ENCODE results near the gene RNF223. TPM values are rescaled to one million over a fixed set of nuclear protein-coding genes. Genes with fewer than 3 reads are reported as not detected.

The RNF223 gene
- total RNA-seq, 1 donor, result not detected

- peak; percentile 100 for DNase-seq (ENCODE audit: insufficient read length, low spot score, missing footprints)
- H3K9me3 ChIP-seq (ENCODE audit: low read depth, low read length), result no peaks in the 10 kb centered on the region
- H2AFZ ChIP-seq (ENCODE audit: low read length), result peak within 1 kb of the TSS; percentile 72
- H4K20me1 ChIP-seq (ENCODE audit: insufficient read depth, low read length), result no peaks in the 10 kb centered on the region
- H3K27ac ChIP-seq (ENCODE audit: low read depth, low read length), result no peak within 1 kb of the TSS
- no peaks in the 10 kb centered on the region for H3K36me3 ChIP-seq (ENCODE audit: insufficient read depth, low read length)
- H3K4me2 ChIP-seq (ENCODE audit: insufficient read depth, low read length), result peak within 1 kb of the TSS; percentile 82
- H3K27me3 ChIP-seq (ENCODE audit: insufficient read depth, low read length), result peaks cover 8% of the 10 kb centered on the region
- H3K4me3 ChIP-seq (ENCODE audit: insufficient read depth, low read length), result peak within 1 kb of the TSS; percentile 83
- peaks cover 12% of the 10 kb centered on the region for H3K79me2 ChIP-seq (ENCODE audit: insufficient read depth, low read length)
- TF ChIP-seq CTCF (IDR thresholded peaks at IDR 0.05; ENCODE audit: extremely low read depth, low read depth, low read length), result no peak
- no peaks in the 10 kb centered on the region for H3K4me1 ChIP-seq (ENCODE audit: insufficient read depth, low read length)
Measured at GRCh38 chr1:1115786-1116700, 41.9 kb upstream of the RNF223 start, which contains the start of gene C1orf159. TSS of gene C1orf159 (minus strand) at chr1:1116089. CDS start at chr1:1091543, 24,546 bp downstream.

DNA sequence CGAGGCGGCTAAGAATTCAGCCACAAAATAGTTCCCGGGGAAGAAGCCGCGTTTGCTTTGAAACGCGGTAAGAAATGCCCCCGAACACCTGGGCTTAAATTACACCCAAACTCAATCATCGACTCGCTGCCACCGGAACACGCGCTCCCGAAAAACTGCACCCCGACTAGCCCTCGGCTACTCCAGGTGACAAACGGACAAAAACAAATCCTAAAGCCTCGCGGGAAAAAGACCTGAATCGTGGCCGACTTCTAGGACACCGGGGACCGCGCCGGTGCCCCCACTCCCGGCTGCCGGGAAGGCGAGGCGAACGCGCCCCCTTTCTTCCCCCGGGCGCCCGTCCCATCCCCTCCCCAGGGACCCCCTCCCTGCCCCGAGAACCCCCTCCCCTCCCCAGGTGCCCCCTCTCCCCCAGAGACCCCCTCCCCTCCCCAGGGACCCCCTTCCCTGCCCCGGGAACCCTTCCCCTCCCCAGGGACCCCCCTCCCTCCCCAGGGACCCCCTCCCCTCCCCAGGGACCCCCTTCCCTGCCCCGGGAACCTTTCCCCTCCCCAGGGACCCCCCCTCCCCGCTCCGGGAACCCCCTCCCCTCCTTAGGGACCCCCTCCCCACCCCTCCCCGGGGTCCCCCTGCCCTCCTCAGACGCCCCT is 41.2 kb upstream of the RNF223 start:
- H3K27ac ChIP-seq (ENCODE audit: low read depth, low read length), result no peak overlapping the region
- H3K9me3 ChIP-seq (ENCODE audit: low read depth, low read length), result no peaks in the 10 kb centered on the region
- no peak for TF ChIP-seq CTCF (IDR thresholded peaks at IDR 0.05; ENCODE audit: extremely low read depth, low read depth, low read length)
- no peaks in the 10 kb centered on the region for H3K4me1 ChIP-seq (ENCODE audit: insufficient read depth, low read length)
- peak overlapping the region; percentile 82 for H3K4me2 ChIP-seq (ENCODE audit: insufficient read depth, low read length)
- peak overlapping the region; percentile 83 for H3K4me3 ChIP-seq (ENCODE audit: insufficient read depth, low read length)
- peak overlapping the region; percentile 72 for H2AFZ ChIP-seq (ENCODE audit: low read length)
- H3K36me3 ChIP-seq (ENCODE audit: insufficient read depth, low read length), result no peaks in the 10 kb centered on the region
- peak; percentile 88 for DNase-seq (ENCODE audit: insufficient read length, low spot score, missing footprints)
- H4K20me1 ChIP-seq (ENCODE audit: insufficient read depth, low read length), result no peaks in the 10 kb centered on the region
- peaks cover 15% of the 10 kb centered on the region for H3K79me2 ChIP-seq (ENCODE audit: insufficient read depth, low read length)
- peaks cover 8% of the 10 kb centered on the region for H3K27me3 ChIP-seq (ENCODE audit: insufficient read depth, low read length)

GRCh38 chr1:1114431-1114830 is 40.3 kb upstream of the RNF223 start:
- Histone ChIP-seq H3K27ac (ENCODE audit: low read depth, low read length) (no peak overlapping the region), H3K79me2 (ENCODE audit: insufficient read depth, low read length) (peaks cover 15% of the 10 kb centered on the region), H3K4me1 (ENCODE audit: insufficient read depth, low read length) (no peaks in the 10 kb centered on the region), H3K4me2 (ENCODE audit: insufficient read depth, low read length) (no peak overlapping the region), H4K20me1 (ENCODE audit: insufficient read depth, low read length) (no peaks in the 10 kb centered on the region), H2AFZ (ENCODE audit: low read length) (no peak overlapping the region), H3K9me3 (ENCODE audit: low read depth, low read length) (no peaks in the 10 kb centered on the region), H3K36me3 (ENCODE audit: insufficient read depth, low read length) (no peaks in the 10 kb centered on the region), H3K27me3 (ENCODE audit: insufficient read depth, low read length) (peaks cover 6% of the 10 kb centered on the region), H3K4me3 (ENCODE audit: insufficient read depth, low read length) (no peak overlapping the region)
- no peak for DNase-seq (ENCODE audit: insufficient read length, low spot score, missing footprints)
- TF ChIP-seq CTCF (IDR thresholded peaks at IDR 0.05; ENCODE audit: extremely low read depth, low read depth, low read length), result no peak
